NB4 (cell line): Measurements from ENCODE around the gene ZNF691.
A peak's percentile ranks its signal among the peaks of the same experiment; 100 is the strongest.

Source experiments
- DNase-seq: peaks from one replicate; pipeline ENCODE4 v3.0.0; 2010; ENCODE audit warnings: low read depth
- H3K4me3 ChIP-seq: one replicate; pipeline ENCODE4 v1.5.1; 2011; ENCODE audit warnings: mild to moderate bottlenecking, low read depth, low read length, moderate library complexity
- CTCF ChIP-seq: IDR thresholded peaks from one replicate; pipeline ENCODE4 v1.5.1; 2012; ENCODE audit warnings: low read depth, low read length
- MAX ChIP-seq: IDR thresholded peaks from 2 replicates; pipeline ENCODE4 v1.6.1; 2011; ENCODE audit warnings: low read depth, low read length
- MYC ChIP-seq: IDR thresholded peaks from 2 replicates; pipeline ENCODE4 v1.6.1; 2011; ENCODE audit warnings: low read depth, low read length
- POLR2A ChIP-seq: IDR thresholded peaks from 2 replicates; pipeline ENCODE4 v1.6.1; 2011; ENCODE audit warnings: mild to moderate bottlenecking; ENCODE audit not compliant: insufficient read length; ENCODE audit errors: extremely low read depth

The ZNF691 gene

GRCh38 chr1:42837709-42838108, 8.7 kb upstream of the ZNF691 start:
- no peak for DNase-seq
- no peak overlapping the region for H3K4me3 ChIP-seq
- TF ChIP-seq MYC (no peak), POLR2A (no peak), CTCF (no peak), MAX (no peak)

GRCh38 chr1:42838482-42839190, 7.8 kb upstream of the ZNF691 start:
- TF ChIP-seq MYC (no peak), POLR2A (no peak), MAX (no peak), CTCF (no peak)
- H3K4me3 ChIP-seq, result no peak overlapping the region
- DNase-seq, result no peak

- no peak for DNase-seq
- H3K4me3 ChIP-seq, result no peak overlapping the region
- TF ChIP-seq MAX (no peak), CTCF (no peak), MYC (no peak), POLR2A (no peak)
These were observed 5.4 kb upstream of the ZNF691 start for GRCh38 chr1:42841010-42841409.

GRCh38 chr1:42841440-42842147, 4.8 kb upstream of the ZNF691 start:
- no peak for DNase-seq
- no peak overlapping the region for H3K4me3 ChIP-seq
- TF ChIP-seq MYC (no peak), MAX (no peak), CTCF (no peak), POLR2A (no peak)

- DNase-seq, result peak; percentile 12
- TF ChIP-seq MYC (no peak), MAX (no peak), POLR2A (no peak), CTCF (no peak)
- no peak overlapping the region for H3K4me3 ChIP-seq
These were observed 1.7 kb upstream of the ZNF691 start for GRCh38 chr1:42844592-42845140.
